Stimulated activated CD4-positive, alpha-beta T cell treated with anti-CD3 and anti-CD28 coated beads, Interleukin-15, amount 100 ng/mL, for 24 hours (primary cell): Measurements from ENCODE around the gene ZNF814.
A peak's percentile ranks its signal among the peaks of the same experiment; 100 is the strongest.
"Not testable (repeated sequence)": the region's sequence is repeated elsewhere in the genome, so short reads cannot be mapped to it uniquely, and the experiment has no call there.

ENCODE experiments used
- DNase-seq: peaks from one replicate; pipeline ENCODE4 v3.0.0-alpha.2; 2020

The ZNF814 gene

DNA sequence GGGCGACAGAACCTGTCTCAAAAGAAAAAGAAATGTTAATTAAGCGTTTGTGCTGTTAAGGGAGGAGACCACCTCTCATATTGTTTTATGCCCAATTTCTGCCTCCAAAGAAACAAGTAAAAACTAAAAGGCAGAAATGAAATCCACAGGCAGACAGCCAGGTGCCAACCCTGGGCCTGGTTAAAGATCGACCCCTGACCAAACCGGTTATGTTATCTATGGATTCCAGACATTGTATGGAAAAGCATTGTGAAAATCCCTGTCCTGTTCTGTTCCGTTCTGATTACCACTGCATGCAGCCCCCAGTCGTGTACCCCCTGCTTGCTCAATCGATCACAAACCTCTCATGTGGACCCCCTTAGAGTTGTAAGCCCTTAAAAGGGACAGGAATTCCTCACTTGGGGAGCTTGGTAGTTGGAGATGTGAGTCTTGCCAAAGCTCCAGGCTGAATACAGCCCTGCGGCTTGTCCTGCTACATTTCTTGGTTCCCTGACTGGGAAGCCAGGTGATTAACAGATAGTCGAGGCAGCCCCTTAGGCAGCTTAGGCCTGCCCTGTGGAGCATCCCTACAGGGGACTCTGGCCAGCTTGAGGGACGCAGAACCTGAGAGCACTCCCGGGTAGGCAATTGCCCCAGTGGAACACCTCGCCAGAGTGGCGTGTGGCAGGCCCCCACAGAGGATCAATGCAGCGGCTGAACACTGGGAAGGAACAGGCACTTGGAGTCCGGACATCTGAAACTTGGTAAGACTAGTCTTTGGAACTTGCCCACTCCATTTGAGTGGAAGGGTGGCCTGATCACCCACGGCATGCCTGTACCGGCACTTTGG lies 73.4 kb downstream of the ZNF814 start:
- no peak for DNase-seq

DNA sequence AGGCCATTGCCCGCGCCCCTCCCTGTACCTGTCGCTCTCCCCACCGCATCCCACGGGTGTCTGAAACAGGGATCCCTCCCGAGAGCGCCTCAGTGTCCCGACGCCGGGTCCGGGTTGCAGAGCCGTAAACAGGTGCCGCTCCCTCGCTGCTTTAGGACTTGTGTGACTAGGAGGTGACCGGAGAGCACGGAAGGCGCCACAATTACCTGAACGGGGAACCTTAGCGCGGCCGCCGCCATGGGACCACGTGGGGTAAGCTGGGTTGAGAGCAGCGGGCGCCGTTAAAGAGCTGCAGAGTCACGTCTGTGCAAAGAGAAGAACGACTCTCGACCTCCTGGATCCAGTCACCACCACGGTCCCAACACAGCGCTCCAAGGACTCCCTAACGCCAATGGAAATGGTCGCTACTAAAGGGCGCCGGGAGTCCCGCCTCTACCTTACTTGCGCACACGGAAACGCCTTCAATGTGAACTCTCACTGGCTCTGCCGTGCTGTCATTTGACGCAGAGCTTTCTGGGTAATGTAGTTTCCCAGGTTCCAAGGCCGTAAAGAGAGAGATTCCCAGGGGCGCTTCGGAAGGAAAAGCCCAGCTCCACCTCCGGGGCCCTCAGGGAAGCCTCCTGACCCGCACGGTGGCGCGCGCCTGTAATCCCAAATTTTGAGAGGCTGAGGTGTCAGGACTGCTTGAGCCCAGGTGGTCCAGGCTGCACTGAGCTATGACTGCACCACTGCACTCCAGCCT lies 74.2 kb downstream of the ZNF814 start, which contains the start of gene ZNF552:
TSS of gene ZNF552 (minus strand) at position 409 of the 742 bp plus-strand sequence. CDS start at position 239, 170 bp downstream.
- DNase-seq, result peak; percentile 81

DNA sequence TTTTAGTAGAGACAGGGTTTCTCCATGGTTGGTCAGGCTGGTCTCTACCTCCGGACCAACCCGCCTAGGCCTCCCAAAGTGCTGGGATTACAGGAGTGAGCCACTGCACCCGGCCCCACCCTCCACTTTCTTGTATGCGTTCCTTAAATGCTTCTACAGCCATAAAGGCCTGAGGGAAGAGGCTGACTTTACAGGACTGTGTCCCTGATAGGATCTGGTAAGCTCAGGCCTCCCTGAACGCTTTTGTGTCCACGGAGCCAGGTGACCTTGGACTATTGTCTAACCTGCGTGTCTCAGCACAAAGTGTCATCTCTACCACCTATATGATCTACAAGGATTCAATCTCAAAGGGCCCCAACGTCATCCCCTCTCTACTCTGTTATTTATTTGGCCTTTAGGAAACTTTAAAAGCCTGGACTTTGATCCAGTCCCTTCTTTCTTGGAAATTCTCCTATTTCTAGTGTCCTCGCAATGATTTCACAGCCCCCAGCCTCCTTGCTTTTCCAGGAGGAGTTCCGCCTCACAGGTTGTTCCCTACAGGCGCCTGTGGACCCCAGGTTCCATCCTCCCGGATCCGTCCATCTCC lies 74.8 kb downstream of the ZNF814 start:
- DNase-seq, result no peak

DNA sequence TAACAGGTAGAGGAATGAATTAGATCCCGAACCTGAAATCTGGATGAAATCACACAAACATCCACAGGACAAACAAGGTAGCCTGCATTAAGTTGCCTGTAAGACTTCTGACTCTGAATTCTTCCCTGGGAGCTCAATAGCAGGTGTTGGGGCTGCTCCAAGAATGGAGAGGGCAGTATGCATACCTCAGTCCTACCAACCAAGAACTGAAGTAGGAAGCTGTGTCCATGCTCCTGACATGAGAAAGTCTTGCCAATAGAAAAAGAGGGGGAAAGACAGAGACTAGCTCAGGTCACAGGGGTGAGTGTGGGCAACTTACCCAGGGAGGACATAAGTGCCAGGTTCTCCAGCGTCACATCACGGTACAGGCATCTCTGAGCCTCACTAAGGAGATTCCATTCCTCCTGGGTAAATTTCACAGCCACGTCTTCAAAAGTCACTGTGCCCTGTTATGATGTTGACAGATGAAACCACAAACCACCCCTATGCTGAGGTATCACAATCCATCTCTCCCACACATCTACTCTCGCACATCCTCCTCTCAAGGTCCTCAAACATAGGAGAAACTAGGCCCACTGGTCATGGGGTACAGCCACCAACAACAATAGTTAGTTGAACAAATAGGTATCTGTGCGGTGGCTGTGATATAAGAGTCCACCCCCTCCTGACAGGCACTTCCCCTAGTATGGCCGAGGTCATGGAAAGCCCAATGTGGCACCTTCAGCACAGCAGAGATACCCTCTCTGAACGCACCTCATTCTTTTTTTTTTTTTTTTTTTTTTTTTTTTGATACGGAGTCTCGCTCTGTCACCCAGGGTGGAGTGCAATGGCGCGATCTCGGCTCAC lies 75.6 kb downstream of the ZNF814 start:
- DNase-seq, result not testable (repeated sequence)

DNA sequence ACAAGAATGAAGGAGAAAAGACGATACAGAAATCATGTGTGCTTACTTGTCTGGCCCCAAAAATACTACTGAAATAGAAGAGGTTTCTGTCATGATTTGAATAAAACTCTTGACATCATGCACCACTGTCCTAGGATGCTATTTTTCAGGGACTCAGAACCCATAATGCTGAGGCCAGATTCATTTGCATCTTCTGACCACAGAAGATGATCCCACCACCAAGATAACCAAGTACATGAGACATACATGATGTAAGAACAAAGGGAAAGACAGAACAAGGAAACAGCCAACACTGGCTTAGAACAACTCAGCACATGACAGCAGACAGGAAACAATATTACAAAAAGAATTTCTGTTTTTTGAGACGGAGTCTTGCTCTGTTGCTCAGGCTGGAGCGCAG lies 76.6 kb downstream of the ZNF814 start:
- no peak for DNase-seq

DNA sequence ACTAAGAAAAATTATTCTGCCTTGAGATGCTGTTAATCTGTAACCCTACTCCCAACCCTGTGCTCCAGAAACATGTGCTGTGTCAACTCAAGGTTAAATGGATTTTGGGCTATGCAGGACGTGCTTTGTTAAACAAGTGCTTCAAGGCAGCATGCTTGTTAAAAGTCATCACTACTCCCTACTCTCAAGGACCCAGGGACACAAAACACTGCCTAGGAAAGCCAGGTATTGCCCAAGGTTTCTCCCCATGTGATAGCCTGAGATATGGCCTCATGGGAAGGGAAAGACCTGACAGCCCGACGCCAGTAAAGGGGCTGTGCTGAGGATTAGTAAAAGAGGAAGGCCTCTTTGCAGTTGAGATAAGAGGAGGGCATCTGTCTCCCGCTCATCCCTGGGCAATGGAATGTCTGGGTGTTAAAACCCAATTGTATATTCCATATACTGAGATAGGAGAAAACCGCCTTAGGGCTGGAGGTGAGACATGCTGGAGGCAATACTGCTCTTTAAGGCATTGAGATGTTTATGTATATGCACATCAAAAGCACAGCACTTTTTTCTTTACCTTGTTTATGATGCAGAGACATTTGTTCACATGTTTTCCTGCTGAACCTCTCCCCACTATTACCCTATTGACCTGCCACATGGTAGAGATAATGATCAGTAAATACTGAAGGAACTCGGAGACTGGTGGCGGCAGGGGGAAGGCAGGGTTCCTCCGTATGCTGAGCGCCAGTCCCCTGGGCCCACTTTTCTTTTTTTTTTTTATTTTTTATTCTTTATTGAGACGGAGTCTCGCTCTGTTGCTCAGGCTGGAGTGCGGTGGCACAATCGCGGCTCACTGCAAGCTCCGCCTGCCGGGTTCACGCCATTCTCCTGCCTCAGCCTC lies 78.2 kb downstream of the ZNF814 start:
- DNase-seq, result not testable (repeated sequence)

DNA sequence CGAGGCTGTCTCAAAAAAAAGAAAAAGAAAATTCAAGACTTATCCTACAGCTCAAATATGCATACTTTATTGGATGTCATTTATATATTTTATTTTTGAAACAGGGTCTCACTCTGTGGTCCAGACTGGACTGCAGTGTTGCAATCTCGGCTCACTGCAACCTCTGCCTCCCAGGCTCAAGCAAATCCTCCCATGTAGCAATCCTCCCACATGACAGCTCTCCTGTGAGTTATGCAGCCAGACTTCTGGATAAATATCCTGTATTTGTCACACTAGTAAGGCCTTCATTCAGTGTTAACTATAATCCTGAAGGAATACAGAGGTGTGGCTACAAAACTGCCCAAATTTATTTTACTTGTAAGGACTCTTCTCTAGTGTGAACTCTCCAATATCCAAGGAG lies 81.3 kb downstream of the ZNF814 start:
- DNase-seq, result no peak

DNA sequence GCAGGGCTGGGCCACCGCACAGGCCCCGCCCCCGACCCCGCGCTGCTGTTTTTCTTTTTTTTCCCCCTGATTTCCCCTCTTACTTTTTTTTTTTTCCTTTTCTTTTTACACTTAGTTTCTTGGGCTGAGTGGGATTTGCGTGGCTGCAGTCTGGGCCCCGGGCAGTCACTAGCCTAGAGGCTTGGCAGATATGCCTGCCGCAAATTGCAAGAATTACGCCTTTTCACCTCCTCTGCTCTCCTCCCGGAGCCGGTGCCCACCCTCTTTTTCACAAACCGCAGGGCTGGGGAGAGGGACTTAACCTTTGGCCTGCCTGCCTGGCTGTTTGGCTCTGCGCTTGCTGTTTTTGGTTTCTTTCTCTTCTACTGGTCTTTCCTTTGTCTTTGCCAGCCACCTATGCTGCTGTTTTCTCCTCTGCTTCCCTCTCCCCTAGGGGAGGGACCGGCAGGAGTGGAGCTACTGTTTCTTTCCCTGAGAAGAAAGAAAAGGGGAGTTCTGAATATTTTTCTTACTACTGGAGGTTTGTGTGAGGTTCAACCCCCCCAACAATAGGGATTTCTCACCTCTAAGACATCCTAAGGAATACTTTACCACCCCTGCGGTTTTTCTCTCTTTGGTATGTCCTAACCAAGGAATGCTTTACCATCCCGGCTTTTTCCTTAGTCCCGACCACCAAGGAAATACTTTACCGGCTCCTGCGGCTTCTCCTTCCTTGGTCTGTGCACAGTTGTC lies 85.1 kb downstream of the ZNF814 start:
- peak; percentile 17 for DNase-seq

DNA sequence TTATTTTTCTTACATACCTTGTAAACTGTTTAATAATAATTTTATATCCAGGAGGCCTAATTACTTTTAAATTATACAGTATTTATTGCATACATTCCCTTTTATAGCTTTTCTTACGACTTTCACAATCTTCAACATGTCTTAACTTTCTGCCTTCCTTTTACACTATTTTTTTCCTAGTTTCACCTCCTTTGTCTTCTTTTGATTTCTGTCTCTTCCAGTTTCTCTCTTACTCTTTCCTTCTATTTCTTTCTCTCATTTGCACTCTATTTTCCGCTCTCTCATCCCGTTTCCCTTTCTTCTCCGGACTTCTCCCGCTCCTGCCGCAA lies 85.6 kb downstream of the ZNF814 start:
- DNase-seq, result no peak

DNA sequence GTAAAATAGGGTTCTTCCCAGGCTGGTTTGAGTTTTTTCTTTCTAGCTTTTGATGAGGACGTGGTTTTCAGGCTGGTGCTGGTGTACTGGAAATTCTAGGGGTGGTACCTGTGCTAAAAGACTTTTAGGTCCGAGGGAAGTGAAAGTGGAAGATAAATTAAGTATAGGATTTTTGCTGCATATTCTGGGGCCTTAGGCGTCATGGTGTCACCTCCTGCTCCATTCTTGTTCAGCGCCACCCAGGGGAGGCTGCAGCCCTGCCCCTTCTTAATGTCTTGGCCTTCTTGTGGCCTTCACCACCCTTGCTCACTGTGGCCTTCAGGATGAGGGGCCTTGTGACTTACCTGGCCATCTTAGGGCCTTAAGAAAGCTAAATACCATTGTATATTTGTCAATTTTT lies 86.6 kb downstream of the ZNF814 start:
- no peak for DNase-seq

DNA sequence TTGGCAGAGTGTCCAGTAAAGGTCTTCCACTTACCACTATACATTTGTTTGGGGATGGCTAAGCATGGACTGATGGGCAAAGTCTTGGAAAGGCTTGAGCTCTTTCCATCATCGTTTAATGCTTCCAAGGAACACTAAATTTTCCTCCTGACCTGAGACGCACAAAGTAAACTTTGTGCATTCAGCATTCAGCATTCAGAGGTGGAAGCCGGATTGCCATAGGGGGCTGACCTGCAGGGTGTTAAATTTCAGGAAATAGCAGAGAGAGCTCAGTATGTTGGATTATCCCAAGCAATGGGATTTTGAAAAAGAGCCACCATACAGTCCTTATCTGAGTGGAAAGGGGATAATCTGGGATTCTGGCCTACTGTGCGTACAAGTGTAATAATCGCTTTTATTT lies 88.1 kb downstream of the ZNF814 start:
- no peak for DNase-seq
